Activated T-cell treated with anti-CD3 and anti-CD28 coated beads for 1 hour (primary cell): Measurements from ENCODE around the gene CRMP1.
"Not testable (repeated sequence)": the region's sequence is repeated elsewhere in the genome, so short reads cannot be mapped to it uniquely, and the experiment has no call there.

ENCODE experiments used
- DNase-seq: peaks from one replicate; pipeline ENCODE4 v3.0.0-alpha.2; 2020; ENCODE audit warnings: low read depth

CRMP1 gene

GRCh38 chr4:5854929-5855328, 38.0 kb downstream of the CRMP1 start:
- no peak for DNase-seq

DNA sequence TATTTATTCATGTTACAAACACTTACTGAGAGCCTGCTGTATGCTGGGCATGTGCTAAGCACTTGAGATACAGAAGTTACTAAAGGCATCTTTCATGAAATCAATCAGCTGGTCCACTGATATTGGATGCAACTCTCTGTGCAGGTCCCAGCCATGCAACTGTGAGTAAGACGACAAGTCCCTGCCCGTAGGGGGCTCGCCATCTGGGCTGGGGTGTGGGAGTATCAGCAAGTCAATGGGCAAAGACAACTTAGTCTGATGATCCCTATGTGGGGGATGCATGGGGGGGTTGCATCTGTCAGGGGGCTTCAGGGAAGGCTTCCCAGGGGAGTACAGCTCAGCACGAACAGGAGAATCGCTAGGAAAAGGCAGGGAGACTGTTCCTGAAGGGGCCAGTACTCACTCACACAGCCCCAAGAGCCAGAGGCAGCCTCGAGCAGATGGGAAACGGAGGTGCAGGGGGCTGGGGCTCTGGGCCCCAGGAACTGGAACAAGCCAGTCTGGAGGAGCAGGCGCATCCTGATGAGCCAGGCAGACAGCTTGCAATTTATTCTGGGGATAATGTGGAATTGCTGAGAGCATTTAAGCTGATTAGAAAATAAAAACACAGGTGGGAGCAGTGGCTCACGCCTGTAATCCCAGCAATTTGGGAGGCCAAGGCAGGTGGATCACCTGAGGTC, 40.2 kb downstream of the CRMP1 start:
- no peak for DNase-seq

DNA sequence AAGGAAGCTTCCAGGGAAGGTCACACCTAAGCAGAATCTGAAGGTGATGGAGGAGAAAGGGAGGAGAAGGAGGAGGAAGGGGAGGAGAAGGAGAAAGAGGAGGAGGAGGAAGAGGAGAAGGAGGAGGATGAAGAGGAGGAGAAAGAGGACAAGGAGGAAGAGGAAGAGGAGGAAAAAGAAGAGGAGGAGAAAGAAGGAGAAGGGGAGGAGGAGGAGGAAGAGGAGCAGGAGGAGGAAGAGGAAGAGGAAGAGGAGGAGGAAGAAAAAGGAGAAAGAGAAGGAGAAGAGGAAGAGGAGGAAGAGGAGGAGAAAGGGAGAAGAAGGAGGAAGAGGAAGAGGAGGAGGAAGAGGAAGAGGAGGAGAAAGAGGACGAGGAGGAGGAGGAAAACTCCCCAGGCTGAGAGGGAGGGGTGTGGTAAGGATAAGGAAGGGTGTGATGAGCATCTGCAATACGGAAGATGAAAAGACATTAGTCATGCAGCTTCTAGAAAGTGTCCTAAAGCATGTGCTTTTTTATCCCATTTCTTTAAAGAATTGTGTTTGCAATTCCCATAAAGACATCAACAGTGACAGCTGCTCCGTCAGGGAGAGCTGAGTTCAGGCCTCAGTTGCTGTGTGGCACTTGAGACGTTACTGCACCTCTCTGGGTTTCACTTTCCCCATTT, 41.1 kb downstream of the CRMP1 start:
- no peak for DNase-seq

GRCh38 chr4:5845035-5845905, 47.6 kb downstream of the CRMP1 start:
- DNase-seq: no peak

DNA sequence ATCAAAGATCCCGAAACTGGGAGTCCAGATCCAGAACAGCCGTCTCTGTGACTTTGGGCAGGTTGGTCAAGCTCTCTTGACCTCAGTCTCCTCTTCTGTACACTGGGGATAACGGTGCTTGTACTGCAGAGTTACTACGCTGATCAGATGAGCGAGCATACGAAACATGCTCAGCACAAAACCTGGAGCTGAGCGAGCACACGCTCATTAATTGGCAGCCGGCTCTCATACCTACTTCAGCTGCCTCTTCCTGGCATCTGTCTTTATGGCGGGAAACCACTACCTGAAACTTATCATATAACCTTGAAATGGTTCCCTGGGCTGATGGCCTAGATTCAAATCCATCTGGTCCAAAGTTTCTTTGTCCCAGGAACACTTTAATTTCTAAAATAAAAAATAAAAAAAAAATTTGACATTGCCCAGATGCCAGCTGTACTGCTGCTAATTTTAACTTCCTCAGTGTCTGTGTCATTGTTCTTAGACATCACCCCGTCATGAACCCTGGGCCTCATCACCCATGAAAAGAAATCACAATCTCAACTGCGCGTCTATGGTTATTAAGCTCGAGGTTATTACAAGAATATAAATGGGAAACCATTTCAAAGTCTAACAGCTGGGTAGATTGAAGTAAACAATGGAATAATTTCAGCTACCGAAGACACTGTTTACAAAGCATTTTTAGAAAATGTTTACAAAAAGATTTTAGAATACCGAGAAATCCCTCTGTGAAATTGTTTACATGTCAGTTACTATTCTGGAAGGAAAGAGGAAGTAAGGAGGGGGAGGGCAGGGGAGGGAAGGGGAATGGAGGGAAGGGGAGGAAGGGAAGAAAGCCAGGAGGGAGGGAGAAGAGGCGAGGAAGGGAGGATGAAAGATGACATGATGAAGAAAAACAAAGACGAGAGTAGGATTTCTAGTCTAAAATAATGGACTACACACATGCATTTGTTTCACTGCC, 49.0 kb downstream of the CRMP1 start:
- DNase-seq: no peak

DNA sequence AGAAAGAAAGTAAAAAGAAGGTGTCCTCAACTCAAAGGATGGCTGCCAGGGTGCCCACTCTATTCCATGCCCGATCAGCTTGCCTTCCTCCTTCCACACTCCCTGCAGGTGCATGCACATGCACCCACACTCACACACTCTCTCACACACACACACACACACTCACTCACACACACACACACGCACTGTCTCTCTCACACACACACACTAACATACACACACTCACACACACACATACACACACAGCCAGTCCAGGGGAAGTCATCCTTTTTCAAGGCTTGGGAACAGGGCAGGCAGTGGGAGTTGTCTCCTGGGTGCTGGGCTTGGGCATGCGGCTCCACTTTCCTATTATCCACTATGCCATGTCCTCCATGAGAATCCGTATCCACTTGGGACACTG, 50.4 kb downstream of the CRMP1 start:
- DNase-seq: no peak

- DNase-seq: no peak
These were observed 52.9 kb downstream of the CRMP1 start for GRCh38 chr4:5839751-5840674.

GRCh38 chr4:5839332-5839731, 53.6 kb downstream of the CRMP1 start:
- DNase-seq: no peak

DNA sequence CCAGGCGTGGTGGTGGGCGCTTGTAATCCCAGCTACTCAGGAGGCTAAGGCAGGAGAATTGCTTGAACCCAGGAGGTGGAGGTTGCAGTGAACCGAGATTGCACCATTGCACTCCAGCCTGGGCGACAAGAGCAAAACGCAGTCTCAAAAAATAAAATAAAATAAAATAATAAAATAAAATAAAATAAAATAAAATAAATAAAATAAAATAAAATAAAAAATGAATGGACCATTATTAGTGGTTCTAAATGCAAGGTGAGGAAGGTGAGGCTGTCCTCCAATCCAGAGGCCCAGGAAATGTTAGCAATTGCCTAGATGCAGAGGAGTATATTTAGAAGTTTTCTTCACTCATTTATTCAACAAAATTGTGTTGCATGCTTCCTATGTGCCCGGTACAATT, 55.4 kb downstream of the CRMP1 start:
- not testable (repeated sequence) for DNase-seq

DNA sequence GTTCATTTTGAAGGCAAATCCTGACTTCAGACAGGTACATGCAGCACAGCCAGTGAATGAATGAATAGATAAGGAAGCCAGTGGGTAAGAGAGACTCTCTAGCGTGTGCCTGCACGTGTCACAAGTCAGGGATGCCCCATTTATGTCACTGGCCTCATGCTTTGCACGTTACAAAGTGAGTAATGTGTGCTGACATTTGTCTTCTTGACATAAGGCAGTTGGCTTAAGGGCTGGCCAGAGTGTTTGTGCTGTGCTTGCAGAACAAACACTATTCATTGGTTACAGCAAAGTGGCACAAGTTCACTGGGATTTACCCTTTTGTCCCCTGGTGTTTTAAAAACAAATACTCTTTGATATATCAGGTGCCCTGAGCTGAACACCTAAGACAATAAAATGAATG, 55.9 kb downstream of the CRMP1 start:
- DNase-seq: no peak

DNA sequence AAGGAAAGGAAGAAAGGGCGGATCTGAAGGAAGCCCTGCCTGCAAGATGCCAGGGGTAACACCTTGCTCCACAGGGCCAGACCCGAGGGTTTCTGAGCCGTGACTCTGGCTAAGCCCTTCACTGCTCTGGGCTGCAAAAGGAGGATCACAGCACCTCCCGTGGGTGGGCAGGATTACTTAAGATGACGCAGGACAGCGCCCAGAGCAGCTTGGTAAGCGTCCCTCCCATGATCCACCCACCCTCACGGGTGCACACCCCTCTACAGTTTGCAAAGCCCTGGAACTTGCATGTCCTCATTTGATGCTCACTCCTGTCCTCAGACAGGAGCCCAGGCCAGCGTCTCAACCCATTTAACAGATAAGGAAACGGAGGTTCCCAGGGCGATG, 64.9 kb downstream of the CRMP1 start:
- no peak for DNase-seq

GRCh38 chr4:5827108-5828004, 65.5 kb downstream of the CRMP1 start:
- DNase-seq: no peak

- no peak for DNase-seq
These were observed 66.3 kb downstream of the CRMP1 start for GRCh38 chr4:5826437-5827107.

DNA sequence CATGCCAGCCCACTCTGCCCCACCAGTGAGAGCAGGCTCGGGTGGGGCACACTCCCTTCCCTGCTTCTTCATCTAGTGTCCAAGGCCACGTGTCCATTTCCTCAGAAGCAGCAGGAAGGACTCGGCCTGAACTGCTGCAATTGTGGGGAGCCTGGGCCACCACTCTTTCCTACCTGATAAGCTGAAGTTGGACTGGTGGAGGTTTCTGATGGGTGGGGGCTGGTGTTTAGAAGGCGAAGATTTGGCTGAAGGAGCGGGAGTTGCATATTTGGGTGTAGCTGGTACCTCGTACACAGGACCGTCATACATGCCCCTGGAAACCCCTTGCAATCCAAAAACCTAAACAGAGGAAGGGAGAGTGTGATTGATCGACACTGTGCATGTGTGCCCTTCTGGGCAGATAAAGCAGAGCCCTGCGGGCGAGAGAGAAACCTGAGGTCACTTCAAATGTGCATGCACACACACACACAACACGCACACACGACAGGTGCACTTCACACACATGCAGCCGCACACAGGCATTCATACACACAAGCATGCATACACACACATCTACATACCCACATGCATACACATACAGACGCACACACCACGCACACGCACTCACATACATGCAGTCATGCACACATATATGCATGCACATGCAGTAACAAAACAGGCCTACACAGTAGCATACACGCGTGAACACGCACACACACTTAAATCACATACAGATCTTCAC, 67.4 kb downstream of the CRMP1 start:
- DNase-seq: no peak

GRCh38 chr4:5824635-5825034, 68.3 kb downstream of the CRMP1 start:
- no peak for DNase-seq

DNA sequence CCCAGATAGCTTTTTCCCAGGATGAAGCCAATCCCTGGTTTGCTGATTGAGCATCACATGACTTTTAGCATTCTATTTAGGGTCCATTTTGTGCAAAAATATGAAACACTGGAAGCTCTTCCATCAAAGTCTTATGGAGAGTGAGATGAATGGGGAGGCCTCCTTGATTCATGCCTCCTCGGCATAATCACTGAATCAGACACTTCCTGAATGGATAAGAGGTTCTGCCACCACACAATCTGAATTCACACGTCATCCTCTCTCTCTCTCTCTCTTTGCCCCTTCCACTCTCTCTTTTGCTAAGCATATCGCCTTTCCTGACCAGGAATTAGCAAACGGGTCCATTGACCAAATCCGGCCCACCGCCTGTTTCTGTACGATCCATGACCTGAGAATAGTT, 68.7 kb downstream of the CRMP1 start:
- DNase-seq: no peak

DNA sequence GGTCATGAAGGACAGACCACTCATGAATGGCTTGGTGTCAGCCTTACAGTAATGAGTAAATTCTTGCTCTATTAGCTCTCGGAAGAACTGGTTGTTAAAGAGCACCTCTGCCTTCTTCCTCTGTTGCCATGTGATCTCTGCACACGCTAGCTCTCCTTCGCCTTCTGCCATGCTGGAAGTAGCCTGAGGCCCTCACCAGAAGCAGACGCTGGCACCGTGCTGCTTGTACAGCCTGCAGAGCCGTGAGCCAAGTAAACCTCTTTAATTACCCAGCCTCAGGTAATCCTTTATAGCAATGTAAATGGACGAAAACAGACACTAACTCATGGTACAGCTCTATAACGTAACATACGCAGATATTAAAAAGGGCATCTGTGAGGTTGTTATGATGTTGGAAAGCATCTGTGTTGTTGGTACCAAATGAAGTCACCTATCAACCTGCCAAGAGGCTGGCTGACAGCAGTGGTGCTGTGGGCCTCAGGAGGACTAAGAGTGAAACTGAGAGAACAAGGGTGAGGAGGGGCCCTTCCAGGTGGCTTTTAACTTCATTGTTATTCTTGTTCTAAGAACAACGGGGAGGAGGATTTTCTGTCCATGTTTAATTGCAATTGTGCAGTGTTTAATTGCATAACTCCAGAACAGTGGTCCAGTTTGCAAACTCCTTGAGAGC, 69.2 kb downstream of the CRMP1 start:
- no peak for DNase-seq

- DNase-seq: no peak
These were observed 70.3 kb downstream of the CRMP1 start for GRCh38 chr4:5822619-5823018.
